Tibial nerve (tissue), 4 donors: ENCODE results near the gene ZNF417. TPM values are rescaled to one million over a fixed set of nuclear protein-coding genes. Genes with fewer than 3 reads are reported as not detected.
"Not testable (repeated sequence)": the region's sequence is repeated elsewhere in the genome, so short reads cannot be mapped to it uniquely, and the experiment has no call there.

Experiments
- DNase-seq, 2 donors: peaks; one replicate each; pipeline ENCODE4 v3.0.0-alpha.2; 2019; ENCODE audit warnings: low spot score in 2 of 2
- H3K27ac ChIP-seq, 4 donors: fragments of 200-600 bp; sonication (generic) in 3 of 4; one replicate each; pipeline ENCODE4 v1.5.1; 2017 to 2019; ENCODE audit warnings: mild to moderate bottlenecking in 1 of 4
- H3K27me3 ChIP-seq, 2 donors: fragments of 200-600 bp; sonication (generic) in 1 of 2; one replicate each; pipeline versions ENCODE4 v1.5.1 to v1.6.0; 2017 to 2019
- H3K36me3 ChIP-seq, 3 donors: fragments of 200-600 bp; sonication (generic); one replicate each; pipeline ENCODE4 v1.5.1; 2018 to 2019
- H3K4me1 ChIP-seq, 4 donors: fragments of 200-600 bp; sonication (generic) in 3 of 4; one replicate each; pipeline ENCODE4 v1.5.1; 2017 to 2019
- H3K4me3 ChIP-seq, 4 donors: fragments of 200-600 bp; sonication (generic) in 3 of 4; one replicate each; pipeline ENCODE4 v1.5.1; 2017 to 2019; ENCODE audit warnings: mild to moderate bottlenecking in 1 of 4, moderate library complexity in 1 of 4
- H3K9me3 ChIP-seq, 4 donors: fragments of 200-600 bp; sonication (generic) in 3 of 4; one replicate each; pipeline ENCODE4 v1.5.1; 2017 to 2019
- EP300 ChIP-seq, 2 donors: sonication (generic); formaldehyde crosslinking; IDR thresholded peaks; one replicate each; pipeline ENCODE4 v1.6.1; 2017; ENCODE audit warnings: antibody characterized with exemption in 2 of 2, mild to moderate bottlenecking in 1 of 2
- POLR2A ChIP-seq, 2 donors: fragments of 450-650 bp; IDR thresholded peaks; one replicate each; pipeline ENCODE4 v1.6.1; 2017; ENCODE audit warnings: antibody characterized with exemption in 2 of 2, mild to moderate bottlenecking in 2 of 2, moderate library complexity in 2 of 2
- WGBS, 2 donors: methylation state at CpG; one replicate each; pipeline ENCODE4 v1.1.5; 2018; 5-methylcytosine and 5-hydroxymethylcytosine counted together
- total RNA-seq, 4 donors: library from RNA; depleted of rRNA; stranded (reverse); fragments of >200 nt; gene quantifications; one replicate each; pipeline ENCODE4 v1.1.0, GENCODE V29; 2016
- TF ChIP-seq, protein P1 (sequence below), 5 experiments: fragments of 200-600 bp in 3 of 5; fragments of 450-650 bp in 2 of 5; sonication (generic) in 3 of 5; IDR thresholded peaks; one replicate each; pipeline ENCODE4 v1.5.1; 2016 to 2019; ENCODE audit warnings: antibody characterized with exemption in 5 of 5, mild to moderate bottlenecking in 3 of 5, moderate library complexity in 2 of 5

Gene ZNF417
- total RNA-seq, 4 donors from 2014 or later: 10.3 to 18.0 (median 14.4) TPM

DNA sequence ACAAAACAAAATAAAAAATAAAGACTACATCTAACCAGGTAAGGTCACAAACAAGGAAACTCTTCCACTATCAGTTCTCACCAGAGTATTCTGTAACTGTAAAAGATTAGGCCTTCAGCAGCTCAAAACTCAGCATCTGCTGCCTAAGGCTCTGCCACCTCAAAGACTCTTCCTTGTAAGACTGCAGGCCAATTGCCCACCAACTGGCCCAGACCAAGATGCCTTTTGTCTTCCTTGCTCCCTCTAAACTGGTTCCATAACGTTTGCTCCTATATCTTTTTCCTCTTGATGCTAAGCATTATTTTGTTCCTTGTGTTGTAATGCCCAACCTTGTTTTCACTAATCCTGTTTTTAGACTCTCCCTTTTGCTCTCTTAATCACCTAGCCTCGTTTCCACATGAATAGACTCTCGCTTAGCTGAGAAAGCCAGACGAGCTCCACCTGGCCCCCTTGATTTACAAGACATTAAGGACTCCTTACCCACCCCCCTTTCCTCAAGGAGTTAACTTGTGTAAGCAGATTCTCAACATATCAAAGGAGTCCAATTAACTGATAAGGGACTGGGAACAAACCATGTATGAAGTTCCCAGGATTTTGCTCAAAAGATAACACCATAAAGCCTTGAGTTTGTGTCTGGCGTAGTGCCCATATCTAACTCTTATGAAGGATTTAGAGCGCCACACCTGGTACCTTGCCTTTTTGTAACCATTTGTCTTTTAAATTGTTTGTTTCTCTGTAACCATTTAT is 29.0 kb downstream of the ZNF417 start:
- H3K27me3 ChIP-seq: no peaks in the 10 kb centered on the region
- no peak for DNase-seq
- H3K27ac ChIP-seq: no peak overlapping the region
- H3K4me1 ChIP-seq: no peaks in the 10 kb centered on the region
- peaks cover 0 to 85% (median 0%) of the 10 kb centered on the region in 3 donors for H3K36me3 ChIP-seq
- peaks cover 0 to 96% (median 11%) of the 10 kb centered on the region in 4 donors for H3K9me3 ChIP-seq
- no peak overlapping the region for H3K4me3 ChIP-seq
- WGBS, 2 donors: 28 to 30% methylated on average over 6 of the region's 6 CpGs
- TF ChIP-seq, protein P1, sequence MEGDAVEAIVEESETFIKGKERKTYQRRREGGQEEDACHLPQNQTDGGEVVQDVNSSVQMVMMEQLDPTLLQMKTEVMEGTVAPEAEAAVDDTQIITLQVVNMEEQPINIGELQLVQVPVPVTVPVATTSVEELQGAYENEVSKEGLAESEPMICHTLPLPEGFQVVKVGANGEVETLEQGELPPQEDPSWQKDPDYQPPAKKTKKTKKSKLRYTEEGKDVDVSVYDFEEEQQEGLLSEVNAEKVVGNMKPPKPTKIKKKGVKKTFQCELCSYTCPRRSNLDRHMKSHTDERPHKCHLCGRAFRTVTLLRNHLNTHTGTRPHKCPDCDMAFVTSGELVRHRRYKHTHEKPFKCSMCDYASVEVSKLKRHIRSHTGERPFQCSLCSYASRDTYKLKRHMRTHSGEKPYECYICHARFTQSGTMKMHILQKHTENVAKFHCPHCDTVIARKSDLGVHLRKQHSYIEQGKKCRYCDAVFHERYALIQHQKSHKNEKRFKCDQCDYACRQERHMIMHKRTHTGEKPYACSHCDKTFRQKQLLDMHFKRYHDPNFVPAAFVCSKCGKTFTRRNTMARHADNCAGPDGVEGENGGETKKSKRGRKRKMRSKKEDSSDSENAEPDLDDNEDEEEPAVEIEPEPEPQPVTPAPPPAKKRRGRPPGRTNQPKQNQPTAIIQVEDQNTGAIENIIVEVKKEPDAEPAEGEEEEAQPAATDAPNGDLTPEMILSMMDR (IDR thresholded peaks at IDR 0.05): no peak
- TF ChIP-seq EP300 (IDR thresholded peaks at IDR 0.05): no peak
- TF ChIP-seq POLR2A (IDR thresholded peaks at IDR 0.05): no peak

DNA sequence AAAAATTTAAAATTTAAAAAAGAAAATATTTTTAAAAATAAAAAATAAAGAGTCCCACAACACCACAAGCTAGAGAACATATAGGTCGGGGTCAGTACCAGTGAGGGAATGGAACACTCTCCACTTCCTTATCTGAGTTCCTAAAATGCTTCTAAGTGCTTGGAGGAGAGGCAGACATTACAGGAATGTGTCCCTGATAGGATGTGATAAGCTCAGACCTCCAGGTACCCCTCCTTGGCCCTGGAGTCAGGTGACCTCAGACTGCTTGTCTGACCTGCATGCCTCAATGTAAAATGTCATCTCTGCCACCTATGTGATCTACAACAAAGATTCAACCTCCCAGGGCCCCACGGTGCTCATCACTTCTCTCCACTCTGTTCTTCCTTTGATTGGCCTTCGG is 30.3 kb downstream of the ZNF417 start:
- no peaks in the 10 kb centered on the region for H3K4me1 ChIP-seq
- 91% methylated on average over 3 of the region's 3 CpGs for WGBS, 2 donors
- TF ChIP-seq, protein P1 (IDR thresholded peaks at IDR 0.05): no peak
- TF ChIP-seq EP300 (IDR thresholded peaks at IDR 0.05) (no peak), POLR2A (IDR thresholded peaks at IDR 0.05) (no peak)
- H3K4me3 ChIP-seq: no peak overlapping the region
- H3K27ac ChIP-seq: no peak overlapping the region
- DNase-seq: no peak
- peaks cover 0 to 73% (median 0%) of the 10 kb centered on the region in 3 donors for H3K36me3 ChIP-seq
- H3K9me3 ChIP-seq: peaks cover 0 to 83% (median 11%) of the 10 kb centered on the region in 4 donors
- no peaks in the 10 kb centered on the region for H3K27me3 ChIP-seq

DNA sequence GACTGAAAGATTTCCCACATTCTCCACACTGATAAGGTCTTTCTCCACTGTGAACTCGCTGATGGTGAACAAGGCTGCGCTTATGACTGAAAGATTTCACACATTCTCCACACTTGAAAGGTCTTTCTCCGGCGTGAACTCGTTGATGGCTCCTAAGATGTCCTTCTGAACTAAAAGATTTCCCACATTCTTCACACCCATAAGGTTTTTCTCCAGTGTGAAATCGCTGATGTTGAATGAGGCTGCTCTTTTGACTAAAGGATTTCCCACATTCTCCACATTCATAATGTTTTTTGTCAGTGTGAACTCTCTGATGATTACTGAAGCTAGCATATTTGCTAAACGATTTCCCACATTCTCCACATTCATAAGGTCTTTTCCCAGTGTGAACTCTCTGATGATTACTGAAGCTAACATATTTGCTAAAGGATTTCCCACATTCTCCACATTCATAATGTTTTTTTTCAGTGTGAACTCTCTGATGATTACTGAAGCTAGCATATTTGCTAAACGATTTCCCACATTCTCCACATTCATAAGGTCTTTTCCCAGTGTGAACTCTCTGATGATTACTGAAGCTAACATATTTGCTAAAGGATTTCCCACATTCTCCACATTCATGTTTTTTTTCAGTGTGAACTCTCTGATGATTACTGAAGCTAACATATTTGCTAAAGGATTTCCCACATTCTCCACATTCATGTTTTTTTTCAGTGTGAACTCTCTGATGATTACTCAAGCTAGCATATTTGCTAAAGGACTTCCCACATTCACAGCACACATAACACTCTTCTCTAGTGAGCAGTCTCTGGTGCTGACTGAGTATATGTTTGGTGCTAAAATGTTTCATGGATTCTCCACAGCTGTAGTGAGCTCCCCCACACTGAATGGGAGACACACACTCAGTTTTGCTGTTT is 42.3 kb downstream of the ZNF417 start:
- not testable (repeated sequence) for H3K4me3 ChIP-seq, DNase-seq
- peaks cover 3 to 97% (median 35%) of the 10 kb centered on the region in 4 donors for H3K9me3 ChIP-seq

DNA sequence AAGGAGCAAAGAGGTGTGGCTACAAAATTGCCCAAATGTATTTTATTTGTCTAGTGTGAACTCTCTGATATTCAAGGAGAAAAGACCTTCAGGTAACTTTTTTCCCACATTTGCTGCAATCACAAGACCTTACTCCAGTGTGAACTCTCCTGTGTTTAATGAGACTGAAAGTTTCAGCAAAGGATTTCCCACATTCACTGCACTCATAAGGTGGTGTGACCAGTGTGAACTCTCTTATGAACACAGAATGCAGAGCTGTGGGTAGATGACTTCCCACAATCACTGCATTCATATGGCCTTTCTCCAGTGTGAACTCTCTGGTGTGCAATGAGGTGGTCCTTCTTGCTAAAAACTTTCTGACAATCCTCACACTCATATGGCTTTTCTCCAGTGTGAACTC is 43.9 kb downstream of the ZNF417 start:
- Histone ChIP-seq H3K36me3 (peaks cover 0 to 55% (median 7%) of the 10 kb centered on the region in 3 donors), H3K4me3 (no peak overlapping the region), H3K4me1 (no peaks in the 10 kb centered on the region), H3K9me3 (peaks cover 3 to 97% (median 38%) of the 10 kb centered on the region in 4 donors), H3K27ac (no peak overlapping the region), H3K27me3 (no peaks in the 10 kb centered on the region)
- TF ChIP-seq EP300 (IDR thresholded peaks at IDR 0.05) (no peak), POLR2A (IDR thresholded peaks at IDR 0.05) (no peak)
- TF ChIP-seq, protein P1 (IDR thresholded peaks at IDR 0.05): no peak
- no peak for DNase-seq

More for the DNA sequence above, 42.3 kb downstream of the ZNF417 start:
- H3K27ac ChIP-seq, H3K27me3 ChIP-seq, H3K4me1 ChIP-seq: not testable (repeated sequence)
- peaks cover 0 to 56% (median 0%) of the 10 kb centered on the region in 3 donors for H3K36me3 ChIP-seq
- WGBS, 2 donors: 92 to 96% methylated on average over 8 of the region's 8 CpGs

DNA sequence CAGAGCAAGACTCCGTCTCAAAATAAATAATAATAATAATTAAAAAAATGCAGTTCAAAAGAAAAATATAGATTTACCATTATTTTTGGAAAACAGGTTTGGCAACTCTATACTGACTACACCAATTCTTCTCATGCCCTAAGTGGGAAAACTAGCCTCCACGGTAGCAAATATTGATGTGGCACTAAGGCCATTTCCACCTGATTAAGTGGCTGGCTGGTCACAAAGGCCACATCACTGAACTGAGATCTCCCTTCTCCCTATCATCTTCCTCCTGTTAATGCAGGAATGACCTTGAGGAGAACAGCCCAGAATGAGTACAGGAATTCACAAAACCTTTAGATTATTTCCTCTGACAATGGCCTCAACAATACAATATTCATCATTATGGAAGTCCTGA is 46.2 kb downstream of the ZNF417 start:
- DNase-seq: no peak
- H3K36me3 ChIP-seq: peaks cover 0 to 57% (median 24%) of the 10 kb centered on the region in 3 donors
- H3K4me1 ChIP-seq: no peaks in the 10 kb centered on the region
- TF ChIP-seq EP300 (IDR thresholded peaks at IDR 0.05): no peak
- TF ChIP-seq POLR2A (IDR thresholded peaks at IDR 0.05): no peak
- TF ChIP-seq, protein P1 (IDR thresholded peaks at IDR 0.05): no peak
- 93 to 98% methylated on average over 2 of the region's 2 CpGs for WGBS, 2 donors
- H3K4me3 ChIP-seq: no peak overlapping the region
- H3K9me3 ChIP-seq: peaks cover 3 to 97% (median 41%) of the 10 kb centered on the region in 4 donors
- no peaks in the 10 kb centered on the region for H3K27me3 ChIP-seq
- H3K27ac ChIP-seq: no peak overlapping the region

DNA sequence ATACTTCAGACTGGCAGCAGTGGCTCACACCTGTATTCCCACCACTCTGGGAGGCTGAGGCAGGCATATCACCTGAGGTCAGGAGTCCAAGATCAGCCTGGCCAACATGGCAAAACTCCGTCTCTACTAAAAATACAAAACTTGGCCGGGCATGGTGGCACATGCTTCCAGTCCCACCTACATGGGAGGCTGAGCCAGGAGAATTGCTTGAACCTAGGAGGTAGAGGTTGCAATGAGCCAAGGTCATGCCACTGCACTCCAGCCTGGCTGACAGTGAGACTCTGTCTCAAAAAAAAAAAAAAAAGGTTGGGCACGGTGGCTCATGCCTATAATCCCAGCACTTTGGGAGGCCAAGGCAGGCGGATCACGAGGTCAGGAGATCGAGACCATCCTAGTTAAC is 46.7 kb downstream of the ZNF417 start:
- peaks cover 0 to 60% (median 30%) of the 10 kb centered on the region in 3 donors for H3K36me3 ChIP-seq
- not testable (repeated sequence) for DNase-seq, H3K27ac ChIP-seq, H3K4me1 ChIP-seq, H3K27me3 ChIP-seq, H3K4me3 ChIP-seq
- WGBS, 2 donors: 95 to 98% methylated on average over 6 of the region's 6 CpGs
- H3K9me3 ChIP-seq: peaks cover 3 to 100% (median 42%) of the 10 kb centered on the region in 4 donors
